ENCODE measurements around the gene C6orf58. TPM values are rescaled to one million over a fixed set of nuclear protein-coding genes. Genes with fewer than 3 reads are reported as not detected.

C6orf58 gene
- not detected in 2 replicates for total RNA-seq (2014; rRNA removed; shearing (Covaris generic))
- polyA plus RNA-seq (2016; fragmentation: Nextera tagmentation; extraction: Ambion mirVana) = not detected in 2 replicates

DNA sequence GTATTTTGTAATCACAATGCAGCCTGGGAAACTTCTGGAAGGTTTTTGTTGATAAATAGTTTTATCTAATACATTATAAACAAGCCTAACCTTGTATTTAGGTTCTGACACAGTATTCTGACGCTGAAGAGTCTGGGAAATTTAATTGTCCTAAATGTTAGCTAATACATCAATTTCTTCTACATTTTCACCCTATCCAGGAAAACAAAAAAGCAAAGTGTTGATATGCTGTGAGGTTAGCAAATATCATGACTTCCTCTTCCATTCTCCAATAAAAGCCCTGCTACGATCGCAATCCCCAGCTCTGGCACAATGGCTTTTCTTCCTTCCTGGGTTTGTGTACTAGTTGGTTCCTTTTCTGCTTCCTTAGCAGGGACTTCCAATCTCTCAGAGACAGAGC lies at the start of gene C6orf58:
Gene C6orf58, plus strand, starts transcription at position 301 of the 400 bp plus-strand sequence. Its CDS starts 12 bp downstream, at position 313.
- no peaks in the 10 kb centered on the region for H3K36me3 ChIP-seq (ENCODE audit: low read depth)
- H3K79me2 ChIP-seq (ENCODE audit: insufficient read depth) = no peaks in the 10 kb centered on the region
- no peak within 1 kb of the TSS for H2AFZ ChIP-seq
- H3K9me3 ChIP-seq (ENCODE audit: low read depth) = no peaks in the 10 kb centered on the region
- no peak for DNase-seq
- no peak within 1 kb of the TSS for H3K27ac ChIP-seq
- H3K27me3 ChIP-seq (replicated peaks; ENCODE audit: insufficient read depth) = no peaks in the 10 kb centered on the region
- TF ChIP-seq EZH2 (IDR thresholded peaks at IDR 0.05; ENCODE audit: insufficient read depth, poor library complexity, severe bottlenecking) = no peak
- TF ChIP-seq EZH2phosphoT487 (IDR thresholded peaks at IDR 0.05; ENCODE audit: insufficient read depth, low read depth) = no peak
- WGBS, 2 experiments (ENCODE audit: low coverage in 1 of 2, low lambda C conversion rate in 2 of 2, missing lambda C conversion rate in 2 of 2) = 68 to 73% methylated on average over 3 of the region's 3 CpGs
- H3K9me2 ChIP-seq (ENCODE audit: insufficient read depth) = no peaks in the 10 kb centered on the region
- no peak within 1 kb of the TSS for H3K4me2 ChIP-seq (ENCODE audit: unreplicated experiment)
- in situ Hi-C loops (cut with MboI) = no loop called here
- no peak within 1 kb of the TSS for H3K9ac ChIP-seq
- H3F3A ChIP-seq (ENCODE audit: insufficient read depth) = no peaks in the 10 kb centered on the region
- H4K20me1 ChIP-seq (ENCODE audit: insufficient read depth) = no peaks in the 10 kb centered on the region
- no peak within 1 kb of the TSS for H3K4me3 ChIP-seq
- H3K4me1 ChIP-seq (ENCODE audit: insufficient read depth) = no peaks in the 10 kb centered on the region

DNA sequence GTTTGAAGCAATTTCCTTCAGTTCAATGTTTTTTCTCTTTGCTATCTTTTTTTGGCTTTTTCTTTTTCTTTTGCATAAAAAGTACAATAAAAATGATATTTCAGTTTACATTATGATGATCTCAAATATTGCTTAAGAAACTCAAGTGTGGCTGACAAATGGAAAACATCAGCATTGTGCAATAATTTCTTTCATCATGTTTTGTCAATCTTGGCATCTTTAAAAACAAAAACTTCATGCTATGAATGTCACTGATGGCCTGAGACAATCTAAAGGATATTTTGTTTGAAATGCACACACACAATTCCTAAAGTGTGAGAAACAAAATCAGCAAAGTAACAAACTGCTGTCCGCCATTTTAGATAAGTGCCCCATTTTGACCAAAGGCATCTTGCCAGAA lies 44.0 kb upstream of the C6orf58 start:
- no peak for DNase-seq
- in situ Hi-C loops (cut with MboI) = no loop called here

DNA sequence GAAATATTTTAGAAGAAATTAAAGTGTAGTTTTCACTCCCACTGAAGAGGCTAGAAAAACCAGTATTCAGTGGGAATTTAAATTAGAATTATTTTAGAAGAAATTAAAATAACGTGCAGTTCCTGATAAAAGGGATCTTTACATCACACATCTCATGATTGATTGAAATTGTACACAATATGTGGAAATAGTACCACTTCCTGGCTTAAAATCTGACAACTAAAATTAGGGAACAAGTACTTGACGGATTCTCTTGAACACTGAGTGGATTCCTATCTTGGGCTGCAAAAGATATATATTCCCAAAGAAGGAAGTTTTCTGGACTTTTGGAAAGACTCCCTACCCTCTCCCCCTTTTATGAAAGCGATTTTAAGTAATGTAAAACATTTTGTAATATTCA lies 43.2 kb upstream of the C6orf58 start:
- Histone ChIP-seq H2AFZ (no peak overlapping the region), H3K4me2 (ENCODE audit: unreplicated experiment) (no peak overlapping the region), H3K79me2 (ENCODE audit: insufficient read depth) (no peaks in the 10 kb centered on the region), H3K9me2 (ENCODE audit: insufficient read depth) (no peaks in the 10 kb centered on the region), H3K9ac (no peak overlapping the region), H4K20me1 (ENCODE audit: insufficient read depth) (no peaks in the 10 kb centered on the region), H3K4me3 (no peak overlapping the region), H3K4me1 (ENCODE audit: insufficient read depth) (no peaks in the 10 kb centered on the region), H3F3A (ENCODE audit: insufficient read depth) (no peaks in the 10 kb centered on the region), H3K27ac (no peak overlapping the region), H3K9me3 (ENCODE audit: low read depth) (no peaks in the 10 kb centered on the region), H3K36me3 (ENCODE audit: low read depth) (no peaks in the 10 kb centered on the region), H3K27me3 (replicated peaks; ENCODE audit: insufficient read depth) (no peaks in the 10 kb centered on the region)
- 59 to 75% methylated on average over 3 of the region's 3 CpGs for WGBS, 2 experiments (ENCODE audit: low coverage in 1 of 2, low lambda C conversion rate in 2 of 2, missing lambda C conversion rate in 2 of 2)
- in situ Hi-C loops (cut with MboI) = no loop called here
- DNase-seq = no peak
- TF ChIP-seq EZH2phosphoT487 (IDR thresholded peaks at IDR 0.05; ENCODE audit: insufficient read depth, low read depth) (no peak), EZH2 (IDR thresholded peaks at IDR 0.05; ENCODE audit: insufficient read depth, poor library complexity, severe bottlenecking) (no peak)

More for the DNA sequence above, 44.0 kb upstream of the C6orf58 start:
- H3K27me3 ChIP-seq (replicated peaks; ENCODE audit: insufficient read depth) = no peaks in the 10 kb centered on the region
- TF ChIP-seq EZH2 (IDR thresholded peaks at IDR 0.05; ENCODE audit: insufficient read depth, poor library complexity, severe bottlenecking) (no peak), EZH2phosphoT487 (IDR thresholded peaks at IDR 0.05; ENCODE audit: insufficient read depth, low read depth) (no peak)
- no peak overlapping the region for H2AFZ ChIP-seq
- H3K79me2 ChIP-seq (ENCODE audit: insufficient read depth) = no peaks in the 10 kb centered on the region
- H3K4me3 ChIP-seq = no peak overlapping the region
- H3K9me3 ChIP-seq (ENCODE audit: low read depth) = no peaks in the 10 kb centered on the region
- H3F3A ChIP-seq (ENCODE audit: insufficient read depth) = no peaks in the 10 kb centered on the region
- H3K9me2 ChIP-seq (ENCODE audit: insufficient read depth) = no peaks in the 10 kb centered on the region
- no peaks in the 10 kb centered on the region for H3K4me1 ChIP-seq (ENCODE audit: insufficient read depth)
- H3K4me2 ChIP-seq (ENCODE audit: unreplicated experiment) = no peak overlapping the region
- H3K9ac ChIP-seq = no peak overlapping the region
- H4K20me1 ChIP-seq (ENCODE audit: insufficient read depth) = no peaks in the 10 kb centered on the region
- no peak overlapping the region for H3K27ac ChIP-seq
- WGBS, 2 experiments (ENCODE audit: low coverage in 1 of 2, low lambda C conversion rate in 2 of 2, missing lambda C conversion rate in 2 of 2) = 97 to 100% methylated on average over 1 of the region's 1 CpG
- H3K36me3 ChIP-seq (ENCODE audit: low read depth) = no peaks in the 10 kb centered on the region

DNA sequence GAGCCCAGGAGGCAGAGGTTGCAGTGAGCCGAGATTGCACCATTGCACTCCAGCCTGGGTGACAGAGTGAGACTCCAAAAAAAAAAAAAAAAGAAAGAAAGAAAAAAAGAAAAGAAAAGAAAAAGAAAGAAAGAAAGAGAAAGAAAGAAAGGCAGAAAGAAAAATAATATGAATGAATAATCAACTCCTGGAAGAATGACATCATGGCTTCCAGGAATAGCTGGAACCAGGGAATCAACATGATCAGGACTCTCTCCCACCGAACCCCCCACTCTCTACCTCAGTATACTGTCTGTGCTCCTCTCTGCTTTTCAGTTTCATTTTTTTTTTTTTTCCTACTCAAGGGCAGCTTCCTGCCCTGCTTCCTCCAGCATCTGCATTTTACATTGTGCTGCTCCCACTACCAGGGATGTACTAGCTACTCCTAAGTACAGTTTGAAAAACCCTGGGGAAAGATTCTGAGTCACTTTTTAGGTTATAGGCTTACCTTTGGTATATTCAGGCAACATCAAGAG lies 38.2 kb upstream of the C6orf58 start:
- Histone ChIP-seq H3K9ac (no peak overlapping the region), H3K4me2 (ENCODE audit: unreplicated experiment) (no peak overlapping the region), H4K20me1 (ENCODE audit: insufficient read depth) (no peaks in the 10 kb centered on the region), H3K36me3 (ENCODE audit: low read depth) (no peaks in the 10 kb centered on the region), H3K4me1 (ENCODE audit: insufficient read depth) (no peaks in the 10 kb centered on the region), H3K4me3 (no peak overlapping the region), H3K79me2 (ENCODE audit: insufficient read depth) (no peaks in the 10 kb centered on the region), H3K27me3 (replicated peaks; ENCODE audit: insufficient read depth) (no peaks in the 10 kb centered on the region), H3K9me3 (ENCODE audit: low read depth) (no peaks in the 10 kb centered on the region), H3F3A (ENCODE audit: insufficient read depth) (no peaks in the 10 kb centered on the region), H3K9me2 (ENCODE audit: insufficient read depth) (no peaks in the 10 kb centered on the region), H3K27ac (no peak overlapping the region), H2AFZ (no peak overlapping the region)
- WGBS, 2 experiments (ENCODE audit: low coverage in 1 of 2, low lambda C conversion rate in 2 of 2, missing lambda C conversion rate in 2 of 2) = 50 to 52% methylated on average over 2 of the region's 2 CpGs
- in situ Hi-C loops (cut with MboI) = loop anchor here (5.0 kb wide), 1 partner anchor 77 kb away; no protein-coding TSS in a partner anchor
- TF ChIP-seq EZH2 (IDR thresholded peaks at IDR 0.05; ENCODE audit: insufficient read depth, poor library complexity, severe bottlenecking) = no peak
- TF ChIP-seq EZH2phosphoT487 (IDR thresholded peaks at IDR 0.05; ENCODE audit: insufficient read depth, low read depth) = no peak
- DNase-seq = no peak
